HG02973 (cell line): ENCODE data around the gene TBC1D25.

Source experiments
- ATAC-seq: cut with Tn5 transposase; IDR thresholded peaks from one replicate; pipeline ENCODE4 v1.9.1; 2021; ENCODE audit warnings: moderate library complexity; ENCODE audit not compliant: unreplicated experiment

The TBC1D25 gene

GRCh38 chrX:48558271-48558670 is 18.8 kb downstream of the TBC1D25 start:
- no peak for ATAC-seq

GRCh38 chrX:48559636-48560035 is 20.1 kb downstream of the TBC1D25 start:
- ATAC-seq, result no peak

- no peak for ATAC-seq
Measured at GRCh38 chrX:48560056-48560455, 20.5 kb downstream of the TBC1D25 start.

- no peak for ATAC-seq
Measured at GRCh38 chrX:48560681-48561080, 21.2 kb downstream of the TBC1D25 start.

- peak; percentile 50 for ATAC-seq
Measured at GRCh38 chrX:48569958-48570357, 30.4 kb downstream of the TBC1D25 start.

- ATAC-seq, result peak; percentile 24
Measured at GRCh38 chrX:48573690-48574269, 34.3 kb downstream of the TBC1D25 start.

GRCh38 chrX:48574270-48575266 is 35.1 kb downstream of the TBC1D25 start, which contains the start of gene RBM3:
RBM3 (plus strand) TSS chrX:48574484; CDS start chrX:48575181, 697 bp downstream.
- ATAC-seq, result peak; percentile 86

- ATAC-seq, result no peak
Measured at GRCh38 chrX:48575642-48576041, 36.1 kb downstream of the TBC1D25 start.

- ATAC-seq, result no peak
Measured at GRCh38 chrX:48576108-48576507, 36.6 kb downstream of the TBC1D25 start.

- ATAC-seq, result no peak
Measured at GRCh38 chrX:48578661-48579128, 39.2 kb downstream of the TBC1D25 start.

- ATAC-seq, result no peak
Measured at GRCh38 chrX:48579259-48579658, 39.7 kb downstream of the TBC1D25 start.

GRCh38 chrX:48580662-48581061 is 41.1 kb downstream of the TBC1D25 start:
- ATAC-seq, result no peak

GRCh38 chrX:48584698-48585097 is 45.2 kb downstream of the TBC1D25 start:
- no peak for ATAC-seq

- no peak for ATAC-seq
Measured at GRCh38 chrX:48589482-48590162, 50.1 kb downstream of the TBC1D25 start.

- ATAC-seq, result no peak
Measured at GRCh38 chrX:48590203-48591103, 50.9 kb downstream of the TBC1D25 start.

GRCh38 chrX:48591255-48591791 is 51.8 kb downstream of the TBC1D25 start:
- ATAC-seq, result no peak

- ATAC-seq, result no peak
Measured at GRCh38 chrX:48592971-48593370, 53.5 kb downstream of the TBC1D25 start.

- no peak for ATAC-seq
Measured at GRCh38 chrX:48595929-48596328, 56.4 kb downstream of the TBC1D25 start.

GRCh38 chrX:48597353-48598264 is 58.1 kb downstream of the TBC1D25 start, which contains the start of gene WDR13:
WDR13 (plus strand) TSS chrX:48597492; CDS start chrX:48597997, 505 bp downstream.
- peak; percentile 59 for ATAC-seq
